Retinal pigment epithelial cell (primary cell): ENCODE data around the gene IL13.
"Not testable (repeated sequence)": the region's sequence is repeated elsewhere in the genome, so short reads cannot be mapped to it uniquely, and the experiment has no call there.

Source experiments
- DNase-seq: peaks from one replicate; pipeline ENCODE4 v3.0.0-alpha.2; 2010; ENCODE audit warnings: low read depth
- H3K4me3 ChIP-seq: 2 replicates; pipeline ENCODE4 v1.5.1; 2011; ENCODE audit warnings: mild to moderate bottlenecking, low read length, control low read depth, moderate library complexity
- CTCF ChIP-seq: conservative IDR thresholded peaks from 2 replicates; pipeline ENCODE4 v1.5.1; 2011; ENCODE audit warnings: low read depth, low read length, control low read depth, inconsistent platforms

IL13 gene

GRCh38 chr5:132629230-132629944 lies 28.6 kb upstream of the IL13 start:
- H3K4me3 ChIP-seq = no peak overlapping the region
- TF ChIP-seq CTCF = no peak
- no peak for DNase-seq

GRCh38 chr5:132633587-132633986 lies 24.4 kb upstream of the IL13 start:
- DNase-seq, H3K4me3 ChIP-seq: not testable (repeated sequence)

- DNase-seq = no peak
- no peak for TF ChIP-seq CTCF
- no peak overlapping the region for H3K4me3 ChIP-seq
Measured at GRCh38 chr5:132635873-132636272, 22.1 kb upstream of the IL13 start.

- H3K4me3 ChIP-seq = no peak overlapping the region
- no peak for DNase-seq
- no peak for TF ChIP-seq CTCF
Measured at GRCh38 chr5:132637241-132637640, 20.7 kb upstream of the IL13 start.

- no peak overlapping the region for H3K4me3 ChIP-seq
- no peak for TF ChIP-seq CTCF
- no peak for DNase-seq
Measured at GRCh38 chr5:132639706-132640130, 18.3 kb upstream of the IL13 start.

- DNase-seq = no peak
- TF ChIP-seq CTCF = no peak
- H3K4me3 ChIP-seq = no peak overlapping the region
Measured at GRCh38 chr5:132640613-132641012, 17.4 kb upstream of the IL13 start.

- no peak for TF ChIP-seq CTCF
- no peak overlapping the region for H3K4me3 ChIP-seq
- no peak for DNase-seq
Measured at GRCh38 chr5:132641241-132641723, 16.7 kb upstream of the IL13 start.
